Activated naive CD8-positive, alpha-beta T cell treated with anti-CD3 and anti-CD28 coated beads, Interleukin-2, amount 10 ng/mL, durations not matched to agents 7 days and 5 days (primary cell): ENCODE measurements around the gene LCN10. TPM values are rescaled to one million over a fixed set of nuclear protein-coding genes. Genes with fewer than 3 reads are reported as not detected.
"Not testable (repeated sequence)": the region's sequence is repeated elsewhere in the genome, so short reads cannot be mapped to it uniquely, and the experiment has no call there.

ENCODE experiments used
- ATAC-seq: fragments of 150-1000 bp; cut with Tn5 transposase; one replicate; pipeline ENCODE4 v1.10.0; 2021; ENCODE audit warnings: low read depth, moderate library complexity
- POLR2A ChIA-PET: fragments of 350-600 bp; sonication (Branson Sonifier 250); formaldehyde crosslinking; loops from one replicate; lab custom pipeline; 2021; ENCODE audit warnings: antibody characterized with exemption; lab: Charles Lee
- DNase-seq: peaks from one replicate; pipeline ENCODE4 v3.0.0; 2021
- H3K27ac Mint-ChIP-seq: one replicate; pipeline ENCODE4 v1.8.0; 2022; ENCODE audit warnings: mild to moderate bottlenecking, mixed read lengths
- H3K27me3 Mint-ChIP-seq: one replicate; pipeline ENCODE4 v1.8.0; 2022; ENCODE audit warnings: mild to moderate bottlenecking, moderate library complexity, mixed read lengths
- H3K36me3 Mint-ChIP-seq: one replicate; pipeline ENCODE4 v1.8.0; 2021; ENCODE audit warnings: mild to moderate bottlenecking, mixed read lengths
- H3K4me1 Mint-ChIP-seq: one replicate; pipeline ENCODE4 v1.8.0; 2021; ENCODE audit warnings: mixed read lengths
- H3K4me3 Mint-ChIP-seq: one replicate; pipeline ENCODE4 v1.8.0; 2022; ENCODE audit warnings: mild to moderate bottlenecking, moderate library complexity, mixed read lengths
- H3K9me3 Mint-ChIP-seq: one replicate; pipeline ENCODE4 v1.8.0; 2021; ENCODE audit warnings: mixed read lengths
- total RNA-seq, 2 experiments: library from RNA; stranded (reverse); gene quantifications; one replicate each; pipeline ENCODE4 v1.2.3, GENCODE V29; 2021

The LCN10 gene
- total RNA-seq, 2 experiments from 2014 or later: 1.00 to 1.0 TPM

DNA sequence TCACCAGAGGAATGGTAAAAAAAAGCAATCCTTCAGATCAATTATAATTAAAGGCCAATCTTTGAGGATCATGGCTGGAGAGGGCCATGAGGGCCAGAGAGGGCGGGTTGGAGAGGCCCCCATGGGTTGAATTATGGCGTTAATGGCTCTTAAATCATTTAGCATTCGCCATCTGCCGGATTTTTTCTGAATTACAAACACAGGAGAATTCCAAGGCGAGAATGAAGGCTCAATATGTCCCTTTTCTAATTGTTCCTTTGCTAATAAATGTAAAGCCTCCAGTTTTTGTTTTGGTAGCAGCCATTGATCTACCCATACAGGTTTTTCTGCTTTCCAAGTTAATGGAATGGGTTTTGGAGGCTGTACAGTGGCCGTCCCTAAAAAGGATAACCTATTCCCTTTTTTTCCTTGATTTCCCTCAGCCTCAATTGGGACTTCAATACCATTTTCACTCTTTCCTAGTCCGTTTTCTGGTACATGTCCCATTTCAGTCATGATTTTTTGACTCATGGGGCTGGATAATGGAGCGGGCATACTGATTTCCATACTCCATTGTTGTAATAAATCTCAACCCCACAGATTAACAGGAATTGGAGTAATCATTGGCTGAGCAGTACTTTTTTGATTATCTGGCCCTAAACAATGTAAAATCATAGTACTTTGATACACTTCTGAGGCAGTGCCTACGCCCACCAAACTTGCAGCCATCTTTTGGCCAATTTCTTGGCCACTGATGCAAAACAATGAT, 41.7 kb upstream of the LCN10 start:
- Mint-ChIP-seq H3K4me3 (no peak overlapping the region), H3K27me3 (peaks cover 19% of the 10 kb centered on the region), H3K36me3 (no peaks in the 10 kb centered on the region), H3K9me3 (no peaks in the 10 kb centered on the region), H3K27ac (no peak overlapping the region), H3K4me1 (peaks cover 14% of the 10 kb centered on the region)
- DNase-seq (no peak), ATAC-seq (no peak)
- POLR2A ChIA-PET: no interaction called here

DNA sequence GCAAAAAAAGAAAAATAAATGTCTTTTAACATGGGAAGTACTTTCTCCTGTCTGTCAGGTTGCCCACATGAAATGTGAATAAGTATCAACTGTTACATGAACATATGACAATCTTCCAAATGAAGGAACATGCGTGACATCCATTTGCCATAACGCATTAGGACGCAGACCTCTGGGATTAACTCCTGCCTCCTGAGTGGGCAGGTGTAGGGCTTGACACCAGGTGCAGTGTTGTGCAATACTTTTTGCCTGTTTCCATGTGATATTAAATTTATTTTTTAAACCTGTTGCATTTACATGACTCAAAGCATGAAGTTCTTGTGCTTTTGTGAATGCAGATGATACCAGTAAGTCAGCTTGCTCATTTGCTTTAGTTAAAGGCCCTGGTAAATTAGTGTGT, 39.7 kb upstream of the LCN10 start:
- no peak overlapping the region for H3K4me3 Mint-ChIP-seq
- H3K9me3 Mint-ChIP-seq: no peaks in the 10 kb centered on the region
- no peaks in the 10 kb centered on the region for H3K36me3 Mint-ChIP-seq
- POLR2A ChIA-PET: no interaction called here
- no peak overlapping the region for H3K27ac Mint-ChIP-seq
- ATAC-seq (no peak), DNase-seq (no peak)
- H3K4me1 Mint-ChIP-seq: peaks cover 3% of the 10 kb centered on the region
- peaks cover 32% of the 10 kb centered on the region for H3K27me3 Mint-ChIP-seq

DNA sequence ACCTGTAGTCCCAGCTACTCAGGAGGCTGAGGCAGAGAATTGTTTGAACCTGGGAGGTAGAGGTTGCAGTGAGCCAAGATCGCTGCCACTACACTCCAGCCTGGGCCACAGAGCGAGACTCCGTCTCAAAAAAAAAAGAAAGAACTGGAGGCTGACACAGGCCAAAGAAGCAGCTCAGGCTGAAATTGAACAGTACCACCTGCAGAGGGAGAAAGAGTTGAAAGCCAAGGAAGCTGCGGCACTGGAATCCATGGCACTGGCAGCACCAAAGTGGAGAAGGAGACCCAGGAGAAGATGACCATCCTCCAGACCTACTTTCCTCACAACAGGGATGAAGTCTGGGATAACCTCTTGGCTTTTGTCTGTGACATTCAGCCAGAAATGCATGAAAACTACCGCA, 37.1 kb upstream of the LCN10 start:
- ATAC-seq (no peak), DNase-seq (no peak)
- no peaks in the 10 kb centered on the region for H3K36me3 Mint-ChIP-seq
- H3K4me3 Mint-ChIP-seq: no peak overlapping the region
- POLR2A ChIA-PET: no interaction called here
- no peaks in the 10 kb centered on the region for H3K9me3 Mint-ChIP-seq
- H3K4me1 Mint-ChIP-seq: no peaks in the 10 kb centered on the region
- peaks cover 29% of the 10 kb centered on the region for H3K27me3 Mint-ChIP-seq
- H3K27ac Mint-ChIP-seq: no peak overlapping the region

DNA sequence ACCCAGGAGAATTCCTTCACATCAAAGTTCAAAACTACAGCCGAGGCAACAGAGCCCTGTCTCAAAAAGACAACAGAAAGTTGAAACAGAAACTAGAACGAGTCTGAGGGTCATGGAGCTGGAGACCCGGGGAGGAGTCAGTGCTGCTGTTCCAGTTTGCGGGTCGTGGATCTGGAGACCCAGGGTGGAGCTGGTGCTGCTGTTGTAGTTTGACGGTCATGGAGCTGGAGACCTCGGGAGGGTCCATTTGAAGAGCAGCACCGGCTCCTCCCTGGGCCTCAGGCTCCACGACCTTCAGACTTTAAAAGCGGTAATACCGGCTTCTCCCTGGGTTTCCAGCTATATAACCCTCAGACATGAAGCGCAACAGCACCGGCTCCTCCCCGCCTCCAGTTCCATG, 34.6 kb upstream of the LCN10 start:
- Mint-ChIP-seq H3K4me1 (peaks cover 6% of the 10 kb centered on the region), H3K27me3 (peaks cover 29% of the 10 kb centered on the region), H3K9me3 (peaks cover 5% of the 10 kb centered on the region), H3K4me3 (no peak overlapping the region), H3K36me3 (peaks cover 2% of the 10 kb centered on the region), H3K27ac (no peak overlapping the region)
- ATAC-seq (no peak), DNase-seq (no peak)
- POLR2A ChIA-PET: no interaction called here

DNA sequence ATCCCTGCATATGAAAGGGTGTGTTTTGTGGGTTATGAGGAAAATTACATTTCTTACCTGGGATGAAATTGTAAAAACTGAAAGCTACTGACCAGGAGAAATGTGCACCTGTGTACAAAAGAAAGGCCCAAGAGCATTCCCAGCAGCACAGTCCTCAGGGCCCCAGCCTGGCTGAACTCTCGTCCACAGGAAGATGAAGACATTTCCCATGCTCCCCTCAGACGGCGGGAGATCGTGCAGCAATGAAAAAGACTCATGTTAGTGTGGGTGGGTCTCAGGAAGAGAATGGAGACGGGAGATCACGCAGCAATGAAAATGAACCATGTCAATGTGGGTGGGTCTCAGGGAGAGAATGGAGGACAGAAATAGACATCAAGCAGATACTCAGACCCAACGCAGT, 34.2 kb upstream of the LCN10 start:
- no peak overlapping the region for H3K4me3 Mint-ChIP-seq
- H3K36me3 Mint-ChIP-seq: peaks cover 2% of the 10 kb centered on the region
- peaks cover 5% of the 10 kb centered on the region for H3K9me3 Mint-ChIP-seq
- H3K27ac Mint-ChIP-seq: no peak overlapping the region
- DNase-seq (no peak), ATAC-seq (no peak)
- H3K4me1 Mint-ChIP-seq: peaks cover 6% of the 10 kb centered on the region
- POLR2A ChIA-PET: no interaction called here
- H3K27me3 Mint-ChIP-seq: peaks cover 28% of the 10 kb centered on the region

DNA sequence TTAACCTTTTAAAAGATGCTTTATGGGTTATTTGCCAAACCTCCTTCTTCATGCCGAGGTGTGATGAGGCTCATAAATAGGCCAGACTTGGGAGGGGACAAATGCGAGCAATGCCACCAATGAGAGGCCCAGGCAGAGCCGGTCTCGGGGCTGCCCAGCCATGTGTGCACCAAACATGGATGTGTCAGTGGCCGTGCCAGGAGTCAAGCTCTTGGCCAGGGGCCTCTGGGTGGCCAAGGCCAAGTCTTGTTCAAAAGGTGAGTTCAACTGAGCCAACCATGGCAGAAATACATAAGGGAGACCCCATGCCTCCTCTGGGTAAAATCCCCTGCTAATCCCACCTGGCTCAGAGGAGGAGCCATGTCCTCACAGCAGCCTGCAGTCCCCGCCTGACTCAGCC, 32.5 kb upstream of the LCN10 start:
- POLR2A ChIA-PET: no interaction called here
- Mint-ChIP-seq H3K4me1 (peaks cover 6% of the 10 kb centered on the region), H3K27me3 (peaks cover 24% of the 10 kb centered on the region), H3K36me3 (peaks cover 2% of the 10 kb centered on the region), H3K9me3 (peaks cover 5% of the 10 kb centered on the region), H3K27ac (no peak overlapping the region), H3K4me3 (no peak overlapping the region)
- DNase-seq: peak; percentile 19
- no peak for ATAC-seq

DNA sequence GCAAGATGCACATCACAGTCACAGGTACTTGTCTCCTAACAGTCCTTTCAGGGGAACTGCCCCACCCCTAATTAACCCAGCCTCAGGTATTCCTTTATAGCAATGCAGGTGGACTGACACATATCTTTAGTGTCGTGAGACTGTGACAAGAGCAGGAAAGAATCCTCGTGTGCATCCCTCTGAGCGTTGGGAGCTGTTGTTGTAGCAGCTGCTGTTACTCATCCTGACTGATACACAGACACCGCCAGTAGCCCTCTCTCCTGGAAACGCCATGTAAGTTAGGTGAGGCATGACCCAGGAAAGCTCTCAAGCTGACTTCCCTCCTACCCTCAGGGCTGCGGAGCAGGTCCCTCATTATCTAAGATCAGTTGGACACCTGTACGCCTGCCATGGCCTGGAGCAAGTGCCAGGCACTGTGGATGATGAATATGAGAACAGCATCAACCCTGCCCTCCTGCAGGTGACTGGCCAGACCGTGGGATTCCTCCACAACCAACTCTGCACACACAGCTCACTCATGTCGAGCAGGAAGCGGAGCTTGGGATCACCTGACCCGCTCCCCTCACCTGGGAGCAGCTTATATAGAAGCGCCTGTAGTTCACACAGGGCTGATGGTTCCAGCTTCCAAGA, 31.8 kb upstream of the LCN10 start:
- Mint-ChIP-seq H3K27ac (no peak overlapping the region), H3K4me1 (peaks cover 9% of the 10 kb centered on the region), H3K9me3 (peaks cover 5% of the 10 kb centered on the region)

DNA sequence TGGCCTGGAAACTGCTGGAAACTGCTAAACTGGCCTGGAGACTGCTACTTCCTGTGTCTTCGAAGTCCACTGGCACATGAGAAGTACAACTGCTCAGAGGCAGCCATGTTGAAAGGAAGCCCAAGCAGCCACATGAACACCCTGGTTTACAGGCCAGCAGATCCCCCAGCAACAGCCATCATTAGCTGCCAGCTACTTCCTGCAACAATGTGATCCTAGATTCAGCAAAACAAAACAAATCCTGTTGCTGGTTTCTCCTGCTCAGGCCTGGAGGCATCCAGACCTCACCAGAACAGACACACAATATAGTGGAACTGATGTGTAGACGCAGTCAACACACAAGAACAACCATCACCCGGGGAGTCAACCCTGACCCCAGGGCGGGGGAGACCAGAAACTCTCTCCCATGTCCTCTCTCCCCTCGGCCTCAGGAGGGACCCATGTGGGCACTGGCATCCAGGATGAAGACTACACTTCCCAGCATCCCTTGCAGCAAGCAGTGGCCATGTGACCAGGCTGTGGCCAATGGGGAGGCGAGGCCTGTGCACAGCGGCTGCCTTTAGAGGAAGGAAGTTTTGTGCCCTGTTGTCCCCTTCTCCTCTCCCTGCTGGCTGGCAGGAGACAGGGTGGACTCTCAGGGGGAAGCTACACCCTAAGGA, 30.8 kb upstream of the LCN10 start:
- peak; percentile 68 for ATAC-seq
- Mint-ChIP-seq H3K4me1 (peaks cover 9% of the 10 kb centered on the region), H3K4me3 (no peak overlapping the region), H3K27me3 (peaks cover 13% of the 10 kb centered on the region), H3K36me3 (peaks cover 2% of the 10 kb centered on the region), H3K9me3 (peaks cover 5% of the 10 kb centered on the region), H3K27ac (no peak overlapping the region)
- POLR2A ChIA-PET: no interaction called here
- DNase-seq: peak; percentile 37

More for the DNA sequence above, 31.8 kb upstream of the LCN10 start:
- ATAC-seq (no peak), DNase-seq (peak; percentile 17)
- Mint-ChIP-seq H3K4me3 (no peak overlapping the region), H3K27me3 (peaks cover 20% of the 10 kb centered on the region), H3K36me3 (peaks cover 2% of the 10 kb centered on the region)
- POLR2A ChIA-PET: no interaction called here

DNA sequence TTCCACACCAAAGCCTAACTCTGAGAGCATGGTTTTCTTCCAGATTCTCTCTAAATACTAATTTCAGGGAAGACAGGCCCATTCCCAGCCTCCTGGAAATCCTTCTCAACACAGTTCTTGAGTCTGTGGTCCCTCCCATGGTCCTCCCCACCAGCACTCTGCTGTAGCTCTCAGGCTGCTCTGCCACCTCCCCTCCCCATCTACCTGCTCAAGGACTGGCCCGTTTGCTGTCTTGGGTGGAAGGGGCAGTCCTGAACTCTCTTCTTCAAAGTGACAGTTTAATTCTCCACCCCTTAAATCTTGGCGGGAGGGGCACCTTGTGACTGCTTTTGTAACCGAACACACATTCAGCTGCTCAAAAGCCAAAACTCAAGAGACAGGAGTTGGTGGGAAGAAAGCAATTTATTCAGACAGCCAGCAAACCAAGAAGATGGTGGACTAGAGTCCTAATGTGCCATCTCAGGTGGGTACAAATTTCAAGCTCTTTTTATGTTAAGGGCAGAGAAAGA, 29.2 kb upstream of the LCN10 start:
- ATAC-seq (no peak), DNase-seq (peak; percentile 8)
- peaks cover 2% of the 10 kb centered on the region for H3K36me3 Mint-ChIP-seq
- no peak overlapping the region for H3K4me3 Mint-ChIP-seq
- H3K27ac Mint-ChIP-seq: no peak overlapping the region
- H3K9me3 Mint-ChIP-seq: peaks cover 5% of the 10 kb centered on the region
- H3K4me1 Mint-ChIP-seq: peaks cover 11% of the 10 kb centered on the region
- H3K27me3 Mint-ChIP-seq: peaks cover 12% of the 10 kb centered on the region
- POLR2A ChIA-PET: no interaction called here

DNA sequence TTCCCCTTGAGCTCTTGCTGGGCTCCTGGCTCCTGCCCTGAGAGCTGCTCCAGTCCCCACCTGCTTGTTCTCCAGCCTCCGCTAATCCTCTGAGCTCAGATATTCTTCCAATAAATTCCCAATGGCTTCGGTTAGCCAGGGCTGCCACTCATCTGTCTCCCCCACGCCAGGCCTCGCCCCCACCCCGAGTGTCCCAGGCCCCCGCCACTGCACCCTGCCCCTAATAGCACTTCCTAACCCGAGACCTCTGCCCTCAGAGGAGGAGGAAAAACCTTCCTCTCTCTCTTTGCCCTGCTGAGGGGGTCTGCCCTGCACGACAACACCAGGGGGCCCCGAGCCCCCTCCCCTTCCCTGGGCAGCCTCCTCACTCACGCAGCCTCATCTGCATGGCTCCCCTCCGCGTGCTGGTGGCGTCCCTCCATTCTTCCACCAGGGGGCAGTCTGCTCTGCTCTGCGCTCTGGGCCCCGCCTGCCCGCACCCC, 27.0 kb upstream of the LCN10 start:
- H3K9me3 Mint-ChIP-seq: peaks cover 5% of the 10 kb centered on the region
- peaks cover 14% of the 10 kb centered on the region for H3K4me1 Mint-ChIP-seq
- ATAC-seq (peak; percentile 72), DNase-seq (peak; percentile 68)
- H3K27ac Mint-ChIP-seq: no peak overlapping the region
- peaks cover 15% of the 10 kb centered on the region for H3K27me3 Mint-ChIP-seq
- H3K4me3 Mint-ChIP-seq: no peak overlapping the region
- H3K36me3 Mint-ChIP-seq: peaks cover 2% of the 10 kb centered on the region
- POLR2A ChIA-PET: no interaction called here

DNA sequence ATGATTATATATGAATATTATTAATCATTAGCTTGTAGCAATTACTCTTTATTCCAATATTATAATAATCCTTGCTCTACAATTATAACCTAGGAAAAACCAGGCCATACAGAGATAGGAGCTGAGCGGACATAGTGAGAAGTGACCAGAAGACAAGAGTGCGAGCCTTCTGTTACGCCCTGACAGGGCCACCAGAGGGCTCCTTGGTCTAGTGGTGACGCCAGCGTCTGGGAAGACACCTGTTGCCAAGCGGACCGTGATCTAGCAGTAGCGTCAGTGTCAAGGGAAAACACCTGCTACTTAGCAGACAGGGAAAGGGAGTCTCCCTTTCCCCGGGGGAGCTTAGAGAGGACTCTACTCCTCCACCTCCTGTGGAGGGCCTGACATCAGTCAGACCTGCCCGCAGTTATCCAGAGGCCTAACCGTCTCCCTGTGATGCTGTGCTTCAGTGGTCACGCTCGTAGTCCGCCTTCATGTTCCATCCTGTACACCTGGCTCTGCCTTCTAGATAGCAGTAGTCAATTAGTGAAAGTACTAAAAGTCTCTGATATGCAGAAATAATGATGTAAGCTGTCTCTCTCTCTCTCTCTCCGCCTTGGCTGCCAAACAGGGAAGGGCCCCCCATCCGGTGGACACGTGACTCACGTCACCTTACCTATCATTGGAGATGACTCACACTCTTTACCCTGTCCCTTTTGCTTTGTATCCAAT, 23.8 kb upstream of the LCN10 start:
- ATAC-seq, POLR2A ChIA-PET, H3K4me1 Mint-ChIP-seq, H3K9me3 Mint-ChIP-seq, H3K36me3 Mint-ChIP-seq: not testable (repeated sequence)
- Mint-ChIP-seq H3K27me3 (peaks cover 13% of the 10 kb centered on the region), H3K4me3 (peak overlapping the region; percentile 4), H3K27ac (peak overlapping the region; percentile 70)
- DNase-seq: peak; percentile 43

DNA sequence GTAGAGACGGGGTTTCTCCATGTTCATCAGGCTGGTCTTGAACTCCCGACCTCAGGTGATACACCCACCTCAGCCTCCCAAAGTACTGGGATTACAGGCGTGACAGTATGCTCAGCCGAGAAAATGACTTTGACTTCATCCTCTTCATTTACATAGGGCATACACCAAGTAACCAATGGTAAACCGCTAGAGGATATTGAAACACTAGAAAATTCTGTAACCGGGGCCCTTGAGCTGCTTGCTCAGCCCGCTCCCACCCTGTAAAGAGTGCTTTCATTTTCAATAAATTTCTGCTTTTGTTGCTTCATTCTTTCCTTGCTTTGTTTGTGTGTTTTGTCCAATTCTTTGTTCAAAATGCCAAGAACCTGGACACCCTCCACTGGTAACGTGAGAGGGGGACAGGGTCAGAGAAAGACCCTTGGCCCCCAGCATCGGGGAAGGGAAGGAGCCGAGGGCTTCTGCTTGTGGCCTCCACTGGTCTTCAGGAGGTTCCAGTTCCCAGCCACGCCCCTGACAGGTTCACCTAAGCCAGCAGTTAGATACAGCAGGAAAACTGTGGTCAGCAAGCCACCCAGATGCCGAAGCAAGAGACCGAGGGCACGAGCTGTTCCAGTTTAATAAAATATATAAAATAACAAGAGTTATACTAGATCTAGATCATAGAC, 23.1 kb upstream of the LCN10 start:
- H3K27ac Mint-ChIP-seq, H3K36me3 Mint-ChIP-seq, POLR2A ChIA-PET, H3K9me3 Mint-ChIP-seq, H3K4me3 Mint-ChIP-seq, H3K4me1 Mint-ChIP-seq, ATAC-seq: not testable (repeated sequence)
- peak; percentile 26 for DNase-seq
- H3K27me3 Mint-ChIP-seq: peaks cover 13% of the 10 kb centered on the region

DNA sequence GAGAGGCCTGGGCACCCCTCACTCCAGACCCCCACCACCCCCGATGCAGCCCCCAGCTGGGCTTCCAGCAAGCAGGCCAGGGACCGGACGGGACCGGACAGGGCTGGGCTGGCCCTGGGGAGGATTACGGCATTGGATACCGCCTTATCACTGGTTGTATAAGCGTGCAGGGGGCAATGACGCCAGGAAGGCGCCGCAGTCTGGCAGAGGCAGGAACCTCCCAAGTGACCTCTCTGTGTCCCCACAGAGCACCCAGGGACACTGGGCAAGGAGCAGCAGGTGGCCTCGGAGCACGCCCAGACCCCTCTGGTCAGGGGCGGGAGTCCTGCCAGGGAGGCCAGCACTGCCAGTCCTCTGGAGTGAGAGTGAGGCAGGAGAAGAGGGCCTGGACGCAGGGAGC, 22.3 kb upstream of the LCN10 start:
- no peak for ATAC-seq
- POLR2A ChIA-PET: no interaction called here
- peaks cover 10% of the 10 kb centered on the region for H3K27me3 Mint-ChIP-seq
- H3K4me1 Mint-ChIP-seq: peaks cover 8% of the 10 kb centered on the region
- H3K4me3 Mint-ChIP-seq: no peak overlapping the region
- DNase-seq: peak; percentile 28
- no peaks in the 10 kb centered on the region for H3K36me3 Mint-ChIP-seq
- no peak overlapping the region for H3K27ac Mint-ChIP-seq
- H3K9me3 Mint-ChIP-seq: no peaks in the 10 kb centered on the region
